ENCODE data around the gene FGF18.

DNA sequence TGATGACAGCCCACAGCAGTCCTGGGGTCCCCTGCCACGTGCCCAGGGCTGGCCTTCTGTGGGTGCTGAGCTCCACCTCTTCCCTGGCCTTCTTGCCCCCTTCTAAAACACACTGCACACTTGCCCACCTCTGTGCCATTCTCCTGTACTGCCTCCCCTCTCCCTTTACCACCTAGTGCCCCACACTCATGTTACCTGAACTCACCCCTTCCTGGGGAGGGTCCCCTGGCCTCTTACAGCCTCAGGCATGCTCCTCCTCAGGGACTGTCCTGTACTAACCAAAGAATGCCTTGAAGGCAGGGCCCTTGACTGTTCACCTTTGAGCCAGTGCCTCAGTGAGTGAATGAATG, 60.3 kb downstream of the FGF18 start:
- TF ChIP-seq CTCF (conservative IDR thresholded peaks at IDR 0.05; ENCODE audit: low read length) (no peak), EZH2phosphoT487 (IDR thresholded peaks at IDR 0.05; ENCODE audit: borderline replicate concordance) (no peak)

All from Loucy (cell line).